ENCODE data around the gene LRCH1.

LRCH1 gene

DNA sequence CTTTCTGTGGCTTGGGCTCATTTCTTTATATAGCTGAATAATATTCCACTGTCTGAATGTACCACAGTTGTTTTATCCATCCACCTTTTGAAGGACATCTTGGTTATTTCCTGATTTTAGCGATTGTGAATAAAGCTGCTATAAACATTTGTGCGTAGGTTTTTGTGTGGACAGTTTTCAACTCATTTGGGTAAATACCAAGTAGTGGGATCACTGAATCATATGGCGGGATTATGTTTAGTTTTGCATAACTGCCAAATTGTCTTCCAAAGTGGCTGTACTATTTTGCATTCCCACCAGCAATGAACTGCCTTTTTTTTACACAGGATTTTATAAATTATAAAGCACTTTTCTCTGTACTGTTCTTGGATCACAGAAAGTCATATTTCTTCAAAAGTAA, 13.7 kb upstream of the LRCH1 start:
- no peaks in the 10 kb centered on the region for H3K4me1 ChIP-seq (ENCODE audit: control insufficient read depth, insufficient read depth, low read length)
- H3K36me3 ChIP-seq (ENCODE audit: control insufficient read depth, insufficient read depth, low read length), result no peaks in the 10 kb centered on the region
- H3K4me3 ChIP-seq (ENCODE audit: low read depth, low read length), result no peak overlapping the region
- H3K27me3 ChIP-seq (ENCODE audit: control insufficient read depth, insufficient read depth, low read length), result no peaks in the 10 kb centered on the region
- H3K9me3 ChIP-seq (ENCODE audit: control insufficient read depth, insufficient read depth, low read length), result no peaks in the 10 kb centered on the region
- H3K9ac ChIP-seq (ENCODE audit: low read depth, low read length), result no peak overlapping the region

DNA sequence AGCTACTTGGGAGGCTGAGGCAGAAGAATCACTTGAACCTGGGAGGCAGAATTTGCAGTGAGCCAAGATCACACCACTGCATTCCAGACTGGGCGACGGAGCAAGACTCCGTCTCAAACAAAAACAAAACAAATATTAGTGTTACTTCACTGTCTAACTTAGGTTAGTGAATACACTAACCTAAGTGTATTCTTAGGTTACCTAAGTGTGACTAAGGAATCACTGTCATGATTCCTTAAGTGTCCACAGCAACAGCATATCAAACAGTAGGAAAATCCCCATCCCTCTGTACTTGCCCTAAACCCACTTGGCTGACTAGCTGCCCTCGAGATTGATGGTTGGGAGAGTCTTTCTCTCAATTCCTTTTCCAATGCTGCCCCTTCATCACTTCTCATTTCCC, 11.8 kb upstream of the LRCH1 start:
- no peaks in the 10 kb centered on the region for H3K4me1 ChIP-seq (ENCODE audit: control insufficient read depth, insufficient read depth, low read length)
- no peaks in the 10 kb centered on the region for H3K36me3 ChIP-seq (ENCODE audit: control insufficient read depth, insufficient read depth, low read length)
- H3K27me3 ChIP-seq (ENCODE audit: control insufficient read depth, insufficient read depth, low read length), result no peaks in the 10 kb centered on the region
- H3K9ac ChIP-seq (ENCODE audit: low read depth, low read length), result no peak overlapping the region
- H3K4me3 ChIP-seq (ENCODE audit: low read depth, low read length), result no peak overlapping the region
- H3K9me3 ChIP-seq (ENCODE audit: control insufficient read depth, insufficient read depth, low read length), result no peaks in the 10 kb centered on the region

DNA sequence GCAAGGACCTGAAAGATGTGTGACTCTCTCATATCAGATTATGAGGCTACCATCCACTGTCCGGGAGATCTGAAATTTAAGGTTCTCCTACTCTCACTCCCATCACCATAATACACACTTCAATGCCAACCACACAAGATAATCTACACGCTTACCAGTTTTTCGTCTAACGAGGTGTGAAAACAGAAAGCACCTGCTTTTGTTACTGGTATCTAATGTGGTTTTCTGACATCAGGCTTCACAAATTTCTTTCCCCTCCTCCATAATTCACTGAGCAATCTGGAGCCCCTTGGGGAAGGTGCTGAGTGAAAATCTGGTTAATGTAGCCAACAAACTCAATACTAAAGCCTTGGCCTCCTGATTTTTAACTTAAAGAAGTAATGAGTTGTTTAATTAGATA, 10.1 kb upstream of the LRCH1 start:
- no peaks in the 10 kb centered on the region for H3K36me3 ChIP-seq (ENCODE audit: control insufficient read depth, insufficient read depth, low read length)
- H3K9ac ChIP-seq (ENCODE audit: low read depth, low read length), result no peak overlapping the region
- H3K9me3 ChIP-seq (ENCODE audit: control insufficient read depth, insufficient read depth, low read length), result no peaks in the 10 kb centered on the region
- no peak overlapping the region for H3K4me3 ChIP-seq (ENCODE audit: low read depth, low read length)
- H3K4me1 ChIP-seq (ENCODE audit: control insufficient read depth, insufficient read depth, low read length), result no peaks in the 10 kb centered on the region
- H3K27me3 ChIP-seq (ENCODE audit: control insufficient read depth, insufficient read depth, low read length), result no peaks in the 10 kb centered on the region

DNA sequence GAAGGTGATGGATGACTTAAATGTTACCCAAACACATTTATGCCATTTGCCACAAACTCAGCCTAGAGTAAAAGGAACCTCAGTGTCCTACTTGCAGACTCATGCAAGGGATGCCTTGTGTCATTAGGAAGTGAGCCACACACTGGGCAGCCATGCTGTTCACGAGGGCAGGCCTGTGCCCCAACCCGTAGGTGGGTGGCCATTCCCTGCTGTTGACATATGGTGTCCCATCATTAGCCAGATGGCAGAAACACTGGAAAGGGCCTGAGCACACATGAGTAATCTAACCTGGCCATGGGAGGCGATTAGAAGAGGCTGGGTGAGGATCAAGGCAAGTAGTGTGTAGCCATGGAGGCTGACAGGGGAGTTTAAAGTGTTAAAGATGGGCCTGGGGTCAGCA, 9.7 kb upstream of the LRCH1 start:
- Histone ChIP-seq H3K4me1 (ENCODE audit: control insufficient read depth, insufficient read depth, low read length) (no peaks in the 10 kb centered on the region), H3K27me3 (ENCODE audit: control insufficient read depth, insufficient read depth, low read length) (no peaks in the 10 kb centered on the region), H3K9me3 (ENCODE audit: control insufficient read depth, insufficient read depth, low read length) (no peaks in the 10 kb centered on the region)

DNA sequence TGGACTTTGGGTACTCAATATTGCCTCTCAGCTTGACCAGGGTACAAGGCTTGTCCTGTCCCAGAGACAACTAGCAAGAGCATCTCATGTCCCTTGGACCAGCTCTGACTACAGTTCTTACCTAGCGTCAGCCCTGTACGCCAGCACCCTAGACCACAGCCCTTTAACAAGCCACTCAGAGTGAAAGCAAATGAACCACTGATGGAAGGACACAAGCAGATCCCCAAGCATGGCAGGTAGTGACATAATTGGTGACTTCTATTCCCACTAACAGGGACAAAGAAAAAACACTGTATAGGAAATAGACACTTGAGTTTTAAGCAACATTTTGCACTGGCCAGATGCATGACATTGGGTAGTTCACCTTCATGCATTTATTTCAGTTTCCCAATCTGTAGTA, 8.8 kb upstream of the LRCH1 start:
- Histone ChIP-seq H3K4me3 (ENCODE audit: low read depth, low read length) (no peak overlapping the region), H3K27me3 (ENCODE audit: control insufficient read depth, insufficient read depth, low read length) (no peaks in the 10 kb centered on the region), H3K36me3 (ENCODE audit: control insufficient read depth, insufficient read depth, low read length) (no peaks in the 10 kb centered on the region), H3K9ac (ENCODE audit: low read depth, low read length) (no peak overlapping the region), H3K4me1 (ENCODE audit: control insufficient read depth, insufficient read depth, low read length) (no peaks in the 10 kb centered on the region), H3K9me3 (ENCODE audit: control insufficient read depth, insufficient read depth, low read length) (no peaks in the 10 kb centered on the region)

More for the DNA sequence above, 9.7 kb upstream of the LRCH1 start:
- Histone ChIP-seq H3K4me3 (ENCODE audit: low read depth, low read length) (no peak overlapping the region), H3K9ac (ENCODE audit: low read depth, low read length) (no peak overlapping the region), H3K36me3 (ENCODE audit: control insufficient read depth, insufficient read depth, low read length) (no peaks in the 10 kb centered on the region)

DNA sequence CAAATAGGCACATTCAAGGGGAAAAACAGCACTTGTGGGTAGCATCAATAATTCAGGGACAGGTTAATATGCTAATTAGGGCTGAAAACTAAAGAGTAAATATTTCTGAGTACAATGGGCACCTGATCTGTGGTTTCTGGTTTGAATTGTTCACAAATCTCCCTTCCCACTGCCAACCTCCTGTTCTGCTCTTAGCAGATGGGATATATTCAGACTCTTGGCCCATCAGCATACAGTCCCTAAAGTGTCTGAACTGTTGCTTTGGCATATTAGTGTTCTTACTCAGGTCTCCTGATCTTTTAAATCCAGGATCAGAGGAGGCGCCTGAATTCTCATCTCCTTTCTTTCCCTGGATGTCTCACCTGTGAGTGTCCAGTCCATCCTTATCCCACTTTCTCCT, 8.2 kb upstream of the LRCH1 start:
- no peak overlapping the region for H3K9ac ChIP-seq (ENCODE audit: low read depth, low read length)
- no peak overlapping the region for H3K4me3 ChIP-seq (ENCODE audit: low read depth, low read length)
- H3K36me3 ChIP-seq (ENCODE audit: control insufficient read depth, insufficient read depth, low read length), result no peaks in the 10 kb centered on the region
- no peaks in the 10 kb centered on the region for H3K9me3 ChIP-seq (ENCODE audit: control insufficient read depth, insufficient read depth, low read length)
- H3K4me1 ChIP-seq (ENCODE audit: control insufficient read depth, insufficient read depth, low read length), result no peaks in the 10 kb centered on the region
- no peaks in the 10 kb centered on the region for H3K27me3 ChIP-seq (ENCODE audit: control insufficient read depth, insufficient read depth, low read length)

DNA sequence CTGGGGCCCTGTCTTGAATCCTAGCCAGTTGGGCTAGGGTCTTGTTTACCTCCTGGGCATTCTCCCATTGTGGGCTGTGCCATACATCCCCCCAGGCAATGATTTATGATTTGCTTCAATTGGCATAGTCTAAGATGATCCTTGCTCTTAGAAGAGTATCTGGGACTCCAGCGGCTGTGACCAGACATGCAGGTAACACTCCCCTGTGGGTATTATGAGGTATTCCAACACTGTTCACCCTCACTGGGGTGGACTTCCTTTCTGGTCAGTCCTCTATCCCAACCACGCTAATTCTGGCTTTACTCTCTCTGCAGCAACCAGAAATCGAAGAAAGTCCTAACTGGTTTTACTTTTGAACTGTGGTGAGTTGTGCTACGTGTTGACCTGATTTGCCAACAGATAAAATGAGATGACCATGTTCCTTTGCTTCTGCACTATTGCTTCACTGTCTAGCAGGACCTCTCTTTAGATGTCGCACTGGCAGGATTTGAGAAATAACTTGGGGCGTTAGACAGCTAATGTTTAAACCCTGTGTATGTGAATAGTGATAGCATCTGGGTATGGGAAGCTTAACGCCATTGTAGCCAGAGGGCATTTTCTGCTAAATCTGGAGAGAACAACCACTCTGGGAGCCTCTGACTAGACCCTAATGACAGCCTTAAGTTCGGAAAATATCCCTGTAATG, 6.7 kb upstream of the LRCH1 start:
- H3K9ac ChIP-seq (ENCODE audit: low read depth, low read length), result no peak overlapping the region
- H3K9me3 ChIP-seq (ENCODE audit: control insufficient read depth, insufficient read depth, low read length), result no peaks in the 10 kb centered on the region
- no peak overlapping the region for H3K4me3 ChIP-seq (ENCODE audit: low read depth, low read length)
- H3K4me1 ChIP-seq (ENCODE audit: control insufficient read depth, insufficient read depth, low read length), result no peaks in the 10 kb centered on the region
- H3K36me3 ChIP-seq (ENCODE audit: control insufficient read depth, insufficient read depth, low read length), result no peaks in the 10 kb centered on the region
- H3K27me3 ChIP-seq (ENCODE audit: control insufficient read depth, insufficient read depth, low read length), result no peaks in the 10 kb centered on the region

DNA sequence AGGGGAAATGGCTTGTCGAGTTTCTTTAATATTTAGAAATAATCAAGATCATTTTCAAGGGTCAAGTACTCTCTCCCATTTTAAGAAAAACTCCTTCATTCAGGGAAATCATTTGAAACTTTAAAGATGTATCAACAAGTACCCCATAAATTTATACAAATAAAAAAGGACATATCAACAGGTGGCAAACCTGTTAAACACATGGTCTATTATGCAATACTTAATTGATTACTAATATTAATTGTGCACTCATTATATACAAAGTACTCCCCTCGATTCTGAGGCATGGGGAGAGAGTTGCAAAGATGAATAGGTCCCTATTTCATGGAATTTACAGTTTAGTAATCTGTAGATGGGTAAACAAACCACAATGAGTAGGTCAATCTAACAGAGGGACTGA, 2.1 kb upstream of the LRCH1 start:
- Histone ChIP-seq H3K36me3 (ENCODE audit: control insufficient read depth, insufficient read depth, low read length) (no peaks in the 10 kb centered on the region), H3K4me1 (ENCODE audit: control insufficient read depth, insufficient read depth, low read length) (peaks cover 5% of the 10 kb centered on the region), H3K9me3 (ENCODE audit: control insufficient read depth, insufficient read depth, low read length) (no peaks in the 10 kb centered on the region), H3K4me3 (ENCODE audit: low read depth, low read length) (no peak overlapping the region), H3K27me3 (ENCODE audit: control insufficient read depth, insufficient read depth, low read length) (peaks cover 19% of the 10 kb centered on the region), H3K9ac (ENCODE audit: low read depth, low read length) (no peak overlapping the region)

DNA sequence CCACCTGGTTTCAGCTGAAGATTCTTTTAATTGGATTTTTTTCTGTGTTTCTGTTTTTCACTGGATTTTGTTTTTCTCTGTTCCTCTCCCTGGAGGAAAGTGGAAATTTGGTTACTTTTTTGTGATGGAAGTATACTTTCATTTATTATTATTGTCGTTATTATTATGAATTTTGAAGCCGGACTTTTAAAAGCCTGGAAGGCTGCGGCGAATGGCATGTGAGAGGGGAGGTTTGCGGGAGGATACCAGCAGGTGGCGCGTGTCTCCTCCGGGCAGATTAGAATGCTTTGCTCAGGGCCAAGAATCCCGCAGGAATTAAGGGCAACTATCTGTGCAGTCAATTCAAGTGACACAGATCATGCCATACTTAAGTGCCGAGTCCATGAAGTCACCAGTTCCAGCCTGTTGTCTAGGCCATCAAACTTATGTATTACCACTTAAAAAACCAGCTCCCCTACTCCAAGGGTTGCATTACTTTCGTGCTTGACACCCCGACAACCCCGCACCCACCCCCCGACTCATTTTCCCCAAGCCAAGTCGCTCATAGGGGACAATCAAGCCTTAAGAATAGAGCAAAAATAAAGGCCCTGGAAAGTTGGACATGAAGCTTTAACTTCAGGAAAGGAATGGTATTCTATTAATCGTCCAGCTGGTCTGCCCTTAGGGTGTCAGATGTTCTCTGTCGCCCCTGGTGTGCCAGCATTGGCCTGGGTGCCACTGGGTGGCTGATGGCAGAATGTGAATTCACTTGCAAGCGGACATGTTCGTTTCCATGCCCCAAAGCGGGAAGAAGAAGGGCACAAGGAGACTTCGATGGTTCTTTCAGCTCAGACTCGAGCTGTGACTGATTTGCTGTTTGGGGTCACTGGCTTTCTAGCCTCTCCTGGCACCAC, 1.3 kb upstream of the LRCH1 start:
- Histone ChIP-seq H3K4me1 (ENCODE audit: control insufficient read depth, insufficient read depth, low read length) (peaks cover 5% of the 10 kb centered on the region), H3K36me3 (ENCODE audit: control insufficient read depth, insufficient read depth, low read length) (no peaks in the 10 kb centered on the region), H3K27me3 (ENCODE audit: control insufficient read depth, insufficient read depth, low read length) (peaks cover 19% of the 10 kb centered on the region), H3K9me3 (ENCODE audit: control insufficient read depth, insufficient read depth, low read length) (no peaks in the 10 kb centered on the region), H3K4me3 (ENCODE audit: low read depth, low read length) (peak overlapping the region; percentile 81), H3K9ac (ENCODE audit: low read depth, low read length) (no peak overlapping the region)

DNA sequence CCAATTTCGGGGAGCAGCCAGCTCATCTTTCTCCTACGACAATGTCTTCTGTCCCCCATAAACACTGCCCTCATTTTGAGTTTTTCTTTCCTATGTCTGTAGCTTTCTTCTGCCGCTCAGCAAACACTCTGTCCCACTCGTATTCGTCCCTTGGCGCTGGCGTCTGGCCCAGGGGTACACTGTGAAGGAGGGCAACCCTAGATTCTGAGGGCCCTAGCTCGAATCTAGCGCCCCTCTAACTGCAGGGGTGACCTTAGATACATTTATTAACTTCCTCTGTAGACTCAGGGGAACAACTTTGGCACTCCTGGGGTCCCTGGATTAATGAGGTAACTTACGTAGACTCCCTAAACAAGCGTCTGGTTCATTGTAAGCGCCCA, 677 bp upstream of the LRCH1 start:
- Histone ChIP-seq H3K9ac (ENCODE audit: low read depth, low read length) (peak overlapping the region; percentile 76), H3K4me3 (ENCODE audit: low read depth, low read length) (peak overlapping the region; percentile 81), H3K27me3 (ENCODE audit: control insufficient read depth, insufficient read depth, low read length) (peaks cover 19% of the 10 kb centered on the region), H3K4me1 (ENCODE audit: control insufficient read depth, insufficient read depth, low read length) (peaks cover 5% of the 10 kb centered on the region), H3K36me3 (ENCODE audit: control insufficient read depth, insufficient read depth, low read length) (no peaks in the 10 kb centered on the region), H3K9me3 (ENCODE audit: control insufficient read depth, insufficient read depth, low read length) (no peaks in the 10 kb centered on the region)

DNA sequence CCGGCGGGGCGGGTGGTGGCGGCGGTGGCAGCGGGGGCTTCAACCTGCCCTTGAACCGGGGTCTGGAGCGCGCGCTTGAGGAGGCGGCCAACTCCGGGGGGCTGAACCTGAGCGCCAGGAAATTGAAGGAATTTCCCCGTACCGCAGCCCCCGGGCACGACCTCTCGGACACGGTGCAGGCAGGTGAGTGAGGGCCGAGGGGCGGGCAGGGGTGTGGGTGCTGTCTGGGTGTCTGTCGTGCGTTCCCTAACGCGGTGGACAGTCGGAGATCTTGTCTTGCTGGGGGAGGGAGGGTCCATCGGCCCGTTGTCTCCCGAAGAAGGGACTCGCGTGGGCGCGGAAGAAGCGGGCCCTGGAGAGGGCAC, 533 bp downstream of the LRCH1 start:
- Histone ChIP-seq H3K27me3 (ENCODE audit: control insufficient read depth, insufficient read depth, low read length) (peaks cover 19% of the 10 kb centered on the region), H3K4me1 (ENCODE audit: control insufficient read depth, insufficient read depth, low read length) (peaks cover 5% of the 10 kb centered on the region)

More for the DNA sequence above, 533 bp downstream of the LRCH1 start:
- Histone ChIP-seq H3K9ac (ENCODE audit: low read depth, low read length) (peak overlapping the region; percentile 87), H3K36me3 (ENCODE audit: control insufficient read depth, insufficient read depth, low read length) (no peaks in the 10 kb centered on the region), H3K4me3 (ENCODE audit: low read depth, low read length) (peak overlapping the region; percentile 93), H3K9me3 (ENCODE audit: control insufficient read depth, insufficient read depth, low read length) (no peaks in the 10 kb centered on the region)

Data from iPS-15b (cell line).